Kidney (tissue), 14 donors: ENCODE results near the gene GAA. TPM values are rescaled to one million over a fixed set of nuclear protein-coding genes. Genes with fewer than 3 reads are reported as not detected.

ENCODE experiments used
- DNase-seq, 5 donors: peaks; one replicate each; pipeline ENCODE4 v3.0.0-alpha.2; 2013 to 2020
- FAIRE-seq: peaks from 2 replicates; lab custom pipeline; 2012; peaks lifted over from hg19 to GRCh38; lab: Jason Lieb, UNC
- H3K27ac ChIP-seq, 2 donors: one replicate each; pipeline ENCODE4 v1.7.0; 2013; ENCODE audit warnings: low read depth in 2 of 2, low read length in 2 of 2, inconsistent platforms in 1 of 2
- H3K27me3 ChIP-seq: one replicate; pipeline ENCODE4 v1.7.1; 2013; ENCODE audit warnings: low read length, inconsistent platforms; ENCODE audit not compliant: control insufficient read depth, insufficient read depth
- H3K36me3 ChIP-seq, 3 donors: one replicate each; pipeline versions ENCODE4 v1.7.0 to v1.7.1; 2013; ENCODE audit warnings: low read length in 3 of 3, control low read depth in 1 of 3, inconsistent platforms in 1 of 3; ENCODE audit not compliant: insufficient read depth in 3 of 3, control insufficient read depth in 2 of 3
- H3K4me1 ChIP-seq, 3 donors: one replicate each; pipeline versions ENCODE4 v1.7.0 to v1.7.1; 2013; ENCODE audit warnings: low read length in 3 of 3, inconsistent platforms in 1 of 3, low read depth in 1 of 3; ENCODE audit not compliant: control insufficient read depth in 2 of 3, insufficient read depth in 2 of 3
- H3K4me3 ChIP-seq, 3 donors: one replicate each; pipeline versions ENCODE4 v1.7.0 to v1.8.1; 2013; ENCODE audit warnings: low read length in 3 of 3, control low read depth in 1 of 3, inconsistent platforms in 1 of 3
- H3K9ac ChIP-seq, 3 donors: one replicate each; pipeline versions ENCODE4 v1.7.0 to v1.7.1; 2013; ENCODE audit warnings: low read length in 3 of 3, control low read depth in 1 of 3, inconsistent platforms in 1 of 3
- H3K9me3 ChIP-seq, 3 donors: one replicate each; pipeline versions ENCODE4 v1.7.0 to v1.7.1; 2013; ENCODE audit warnings: low read length in 3 of 3, control low read depth in 1 of 3, inconsistent platforms in 1 of 3; ENCODE audit not compliant: control insufficient read depth in 2 of 3, insufficient read depth in 1 of 3
- CTCF ChIP-seq: IDR thresholded peaks from 3 replicates; pipeline ENCODE4 v1.5.1; 2012; ENCODE audit warnings: mild to moderate bottlenecking, moderate library complexity, borderline replicate concordance; ENCODE audit not compliant: insufficient read depth; ENCODE audit errors: extremely low read depth
- intact Hi-C: fragments of 100-400 bp; cut with DNase I; formaldehyde crosslinking; loops from one replicate; pipeline ENCODE4 v1.11.1; 2022
- polyA plus RNA-seq: library from polyadenylated mRNA; stranded (reverse); fragments of 350-450 nt; fragmentation: Illumina TruSeq; extraction: RNeasy Lipid Tissue Mini Kit (QIAGEN cat#74804); gene quantifications from one replicate; pipeline ENCODE4 v1.2.3, GENCODE V29; 2014; ENCODE audit warnings: low read depth, low replicate concordance; ENCODE audit not compliant: insufficient read depth
- total RNA-seq: library from RNA; stranded (reverse); fragmentation: NEBNext Ultra II Directional; extraction: Animal tissue kit (Norgen Biotek cat#: 25700); gene quantifications from one replicate; pipeline ENCODE4 v1.2.1, GENCODE V29; 2021
- donor health status: control.
- donor health status: control.
- donor health status: control.
- donor health status: control.
- donor health status: control.
- donor health status: DM: yes; HTN: yes; CAD: no.
- donor health status: Normal renal cell carcinoma (clear cell type).

The GAA gene
- total and polyA plus RNA-seq, 2 donors from 2014 or later, result 62.3 to 78.7 TPM

- intact Hi-C loops, result no loop called here
- no peaks in the 10 kb centered on the region for H3K27me3 ChIP-seq
- H3K27ac ChIP-seq, result no peak overlapping the region
- FAIRE-seq (no peak), DNase-seq (peak in 1 of 5 donors; percentile 66)
- H3K9ac ChIP-seq, result no peak overlapping the region
- H3K9me3 ChIP-seq, result no peaks in the 10 kb centered on the region
- peaks cover 0 to 2% (median 0%) of the 10 kb centered on the region in 3 donors for H3K36me3 ChIP-seq
- peaks cover 3 to 27% (median 17%) of the 10 kb centered on the region in 3 donors for H3K4me1 ChIP-seq
- no peak for TF ChIP-seq CTCF
- no peak overlapping the region for H3K4me3 ChIP-seq
These were observed 35.8 kb upstream of the GAA start for GRCh38 chr17:80065478-80066170.

- Histone ChIP-seq H3K36me3 (peaks cover 0 to 2% (median 0%) of the 10 kb centered on the region in 3 donors), H3K9ac (no peak overlapping the region), H3K4me3 (no peak overlapping the region), H3K27me3 (no peaks in the 10 kb centered on the region), H3K4me1 (peaks cover 3 to 36% (median 14%) of the 10 kb centered on the region in 3 donors), H3K9me3 (no peaks in the 10 kb centered on the region), H3K27ac (no peak overlapping the region)
- DNase-seq (peak in 1 of 5 donors; percentile 44), FAIRE-seq (no peak)
- intact Hi-C loops, result no loop called here
- no peak for TF ChIP-seq CTCF
These were observed 33.9 kb upstream of the GAA start for GRCh38 chr17:80067393-80067986.

GRCh38 chr17:80068301-80069222 lies 32.8 kb upstream of the GAA start:
- Histone ChIP-seq H3K4me1 (peaks cover 3 to 32% (median 14%) of the 10 kb centered on the region in 3 donors), H3K27me3 (no peaks in the 10 kb centered on the region), H3K9me3 (no peaks in the 10 kb centered on the region), H3K9ac (peak overlapping the region in 1 of 3 donors; percentile 41), H3K4me3 (peak overlapping the region in 2 of 3 donors; percentile 4 to 18), H3K36me3 (peaks cover 0 to 2% (median 0%) of the 10 kb centered on the region in 3 donors), H3K27ac (peak overlapping the region; percentile 83 to 87)
- FAIRE-seq (no peak), DNase-seq (peak; percentile 77 to 92 (median 85))
- intact Hi-C loops, result no loop called here
- no peak for TF ChIP-seq CTCF
